Stimulated activated CD8-positive, alpha-beta memory T cell treated with anti-CD3 and anti-CD28 coated beads, Interleukin-4, amount 100 ng/mL, for 1 hour (primary cell): ENCODE results near the gene FAM184A.

Experiments
- DNase-seq, 2 donors: peaks; one replicate each; pipeline ENCODE4 v3.0.0-alpha.2; 2020; ENCODE audit warnings: low read depth in 2 of 2, low spot score in 1 of 2

Gene FAM184A

DNA sequence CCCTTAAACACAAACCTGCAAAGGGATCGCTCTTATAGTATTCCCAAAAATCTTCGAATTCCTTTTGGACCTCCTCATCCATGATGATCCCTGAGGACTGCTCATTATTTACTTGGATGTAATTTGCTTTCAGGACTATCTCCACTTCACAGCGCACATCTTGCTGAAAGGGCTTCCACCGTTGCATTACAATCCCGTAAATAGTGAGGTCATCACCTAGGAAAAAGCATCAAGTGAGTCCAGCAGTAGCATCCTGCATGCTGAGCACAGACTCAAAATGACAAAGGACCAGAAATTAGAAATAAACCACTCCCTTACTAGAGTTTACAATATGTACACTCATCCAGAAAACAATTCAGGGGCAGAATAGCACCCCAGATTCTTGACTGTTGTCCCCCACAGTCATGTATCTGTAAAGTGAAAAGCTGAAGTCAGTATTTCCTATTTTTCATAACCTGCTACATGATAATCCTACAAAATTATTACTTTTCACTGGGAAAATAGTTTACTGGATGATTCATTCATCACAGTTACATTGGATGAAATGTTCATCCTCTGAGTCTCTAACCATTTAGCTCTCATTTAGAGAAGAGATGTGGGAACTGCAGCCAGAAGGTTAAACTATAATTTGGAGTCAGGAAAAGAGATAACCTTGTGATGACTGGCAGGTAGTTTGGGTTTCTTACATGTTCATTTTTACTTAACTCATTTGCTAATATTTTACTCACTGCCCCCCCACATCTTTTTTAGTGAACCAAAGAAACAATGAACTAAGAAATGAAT is 160.7 kb downstream of the FAM184A start:
- no peak for DNase-seq

GRCh38 chr6:118914598-118914997 is 163.9 kb downstream of the FAM184A start:
- no peak for DNase-seq

- no peak for DNase-seq
These were observed 165.3 kb downstream of the FAM184A start for GRCh38 chr6:118913161-118913560.

DNA sequence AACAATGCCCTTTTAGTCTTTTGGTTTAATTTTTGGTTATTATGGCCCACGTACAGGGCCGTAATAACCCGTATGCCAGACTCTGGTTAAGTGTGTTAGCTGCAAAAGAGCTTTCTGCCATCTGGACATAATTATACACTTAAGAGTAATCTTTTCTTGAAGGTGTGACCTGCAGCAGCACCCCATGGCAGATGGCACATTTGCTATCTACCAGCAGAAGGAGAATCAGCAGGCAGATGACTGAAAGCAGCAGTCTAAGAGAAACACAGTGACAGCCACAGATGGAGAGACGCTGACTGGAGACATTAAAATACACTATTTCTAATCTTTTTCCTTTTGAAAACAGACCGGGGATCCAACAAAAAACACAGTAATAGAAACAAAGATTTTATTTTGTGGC is 165.8 kb downstream of the FAM184A start:
- no peak for DNase-seq
